ENCODE results near the gene SPINT2. TPM values are rescaled to one million over a fixed set of nuclear protein-coding genes. Genes with fewer than 3 reads are reported as not detected.

The SPINT2 gene
- total RNA-seq, 2 experiments from 2014 or later = 36.7 to 77.2 TPM

DNA sequence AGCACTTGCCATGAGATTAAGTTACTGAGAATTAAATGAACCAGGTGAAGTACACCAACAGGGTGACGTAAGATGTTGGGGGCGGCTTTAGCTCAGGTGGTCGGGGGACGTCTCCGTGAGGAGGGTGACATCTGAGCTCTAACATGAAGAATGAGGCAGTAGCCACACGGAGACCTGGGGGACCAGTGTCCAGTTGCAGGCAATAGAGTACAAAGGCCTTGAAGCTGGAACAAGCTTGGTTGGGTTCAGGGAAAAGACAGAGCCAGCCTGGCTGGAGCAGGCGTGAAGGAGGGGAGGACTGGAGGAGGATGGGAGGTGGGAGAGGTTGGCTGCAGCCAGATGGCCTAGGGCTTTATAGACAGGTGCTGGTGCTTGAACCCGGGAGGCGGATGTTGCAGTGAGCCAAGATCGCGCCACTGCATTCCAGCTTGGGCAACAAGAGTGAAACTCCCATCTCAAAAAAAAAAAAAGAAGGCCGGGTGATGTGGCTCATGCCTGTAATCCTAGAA is 1.6 kb downstream of the SPINT2 start:
- Histone ChIP-seq H3K9me3 (ENCODE audit: low read length) (no peaks in the 10 kb centered on the region), H3K27ac (ENCODE audit: low read depth, low read length, poor library complexity, severe bottlenecking) (peak overlapping the region; percentile 36), H3K36me3 (ENCODE audit: insufficient read depth, low read length) (no peaks in the 10 kb centered on the region), H3K9me2 (ENCODE audit: insufficient read depth, low read length) (no peaks in the 10 kb centered on the region), H3K4me3 (ENCODE audit: low read depth, low read length, poor library complexity, severe bottlenecking) (peak overlapping the region; percentile 67), H3K4me1 (ENCODE audit: insufficient read depth, low read length, poor library complexity, severe bottlenecking) (peaks cover 15% of the 10 kb centered on the region), H3K4me2 (ENCODE audit: low read length) (peak overlapping the region; percentile 75), H4K20me1 (ENCODE audit: insufficient read depth, low read length) (no peaks in the 10 kb centered on the region), H2AFZ (ENCODE audit: low read length) (peak overlapping the region; percentile 82; the same call in 1 of the 2 replicates), H3K79me2 (ENCODE audit: insufficient read depth, low read depth, low read length) (no peaks in the 10 kb centered on the region)
- CTCF ChIA-PET (ENCODE audit: unreplicated experiment) = interaction anchor here (1.0 kb wide), 1 partner anchor 22 kb away, joined by 5 read pairs; no protein-coding TSS in a partner anchor
- POLR2A ChIA-PET = interaction anchor here (0.5 to 1.9 kb wide), 6 partner anchors 14 to 359 kb away, joined by 3 to 6 read pairs (median 4); partner anchors contain the start of genes PSMD8 and SIPA1L3
- intact Hi-C loops (cut with micrococcal nuclease; ENCODE audit: unreplicated experiment) = loop anchor here (2.0 kb wide), 1 partner anchor 51 kb away; no protein-coding TSS in a partner anchor
- no peak for DNase-seq (ENCODE audit: low spot score)
- BruUV-seq (replicated peaks) = no TSS peak
- TF ChIP-seq EZH2phosphoT487 (IDR thresholded peaks at IDR 0.05; ENCODE audit: borderline replicate concordance, low read depth, low read length) = no peak
- TF ChIP-seq, protein P1, sequence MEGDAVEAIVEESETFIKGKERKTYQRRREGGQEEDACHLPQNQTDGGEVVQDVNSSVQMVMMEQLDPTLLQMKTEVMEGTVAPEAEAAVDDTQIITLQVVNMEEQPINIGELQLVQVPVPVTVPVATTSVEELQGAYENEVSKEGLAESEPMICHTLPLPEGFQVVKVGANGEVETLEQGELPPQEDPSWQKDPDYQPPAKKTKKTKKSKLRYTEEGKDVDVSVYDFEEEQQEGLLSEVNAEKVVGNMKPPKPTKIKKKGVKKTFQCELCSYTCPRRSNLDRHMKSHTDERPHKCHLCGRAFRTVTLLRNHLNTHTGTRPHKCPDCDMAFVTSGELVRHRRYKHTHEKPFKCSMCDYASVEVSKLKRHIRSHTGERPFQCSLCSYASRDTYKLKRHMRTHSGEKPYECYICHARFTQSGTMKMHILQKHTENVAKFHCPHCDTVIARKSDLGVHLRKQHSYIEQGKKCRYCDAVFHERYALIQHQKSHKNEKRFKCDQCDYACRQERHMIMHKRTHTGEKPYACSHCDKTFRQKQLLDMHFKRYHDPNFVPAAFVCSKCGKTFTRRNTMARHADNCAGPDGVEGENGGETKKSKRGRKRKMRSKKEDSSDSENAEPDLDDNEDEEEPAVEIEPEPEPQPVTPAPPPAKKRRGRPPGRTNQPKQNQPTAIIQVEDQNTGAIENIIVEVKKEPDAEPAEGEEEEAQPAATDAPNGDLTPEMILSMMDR (conservative IDR thresholded peaks at IDR 0.05; ENCODE audit: low read length) = no peak

DNA sequence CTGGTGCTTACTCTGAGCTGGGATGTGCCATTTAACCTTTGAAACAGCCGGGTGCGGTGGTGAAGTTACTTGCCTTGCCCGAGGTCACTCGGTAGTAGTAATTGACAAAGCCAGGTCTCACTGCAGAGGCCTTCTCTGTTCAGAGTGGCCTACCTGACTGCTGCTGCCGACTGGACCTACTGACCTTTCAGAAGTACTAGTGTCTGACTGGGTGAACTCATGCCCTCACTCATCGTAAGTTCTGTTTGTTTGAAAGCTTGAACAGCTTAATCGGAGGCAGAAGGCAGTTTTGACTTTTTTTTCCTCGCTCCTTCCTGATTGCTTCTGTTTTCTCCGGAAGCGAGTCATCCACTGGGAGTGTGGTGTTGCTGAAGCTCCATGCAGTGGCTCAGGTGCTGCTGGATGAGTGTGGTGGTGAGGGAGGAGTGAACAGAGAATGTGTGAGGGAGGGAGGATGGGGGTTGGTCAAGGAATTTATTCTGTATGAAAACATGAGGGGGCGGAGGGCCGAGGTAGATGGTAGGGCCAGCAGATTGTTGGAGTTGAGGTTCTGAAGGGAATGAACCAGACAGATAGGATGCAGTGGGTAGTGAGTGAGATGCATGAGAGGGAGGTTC is 2.7 kb downstream of the SPINT2 start:
- Histone ChIP-seq H3K4me2 (ENCODE audit: low read length) (no peak overlapping the region), H3K9me2 (ENCODE audit: insufficient read depth, low read length) (no peaks in the 10 kb centered on the region), H3K79me2 (ENCODE audit: insufficient read depth, low read depth, low read length) (no peaks in the 10 kb centered on the region), H2AFZ (ENCODE audit: low read length) (no peak overlapping the region), H4K20me1 (ENCODE audit: insufficient read depth, low read length) (no peaks in the 10 kb centered on the region), H3K27ac (ENCODE audit: low read depth, low read length, poor library complexity, severe bottlenecking) (no peak overlapping the region), H3K9me3 (ENCODE audit: low read length) (no peaks in the 10 kb centered on the region), H3K36me3 (ENCODE audit: insufficient read depth, low read length) (no peaks in the 10 kb centered on the region), H3K4me3 (ENCODE audit: low read depth, low read length, poor library complexity, severe bottlenecking) (no peak overlapping the region), H3K4me1 (ENCODE audit: insufficient read depth, low read length, poor library complexity, severe bottlenecking) (peaks cover 15% of the 10 kb centered on the region)
- intact Hi-C loops (cut with micrococcal nuclease; ENCODE audit: unreplicated experiment) = no loop called here
- TF ChIP-seq, protein P1 (conservative IDR thresholded peaks at IDR 0.05; ENCODE audit: low read length) = no peak
- TF ChIP-seq EZH2phosphoT487 (IDR thresholded peaks at IDR 0.05; ENCODE audit: borderline replicate concordance, low read depth, low read length) = no peak
- no TSS peak for BruUV-seq (replicated peaks)
- ChIA-PET POLR2A (interaction anchor here (1.6 to 1.9 kb wide), 2 partner anchors 15 to 360 kb away, joined by 3 to 6 read pairs; partner anchors contain the start of gene SIPA1L3), CTCF (ENCODE audit: unreplicated experiment) (no interaction called here)
- no peak for DNase-seq (ENCODE audit: low spot score)
